GM12801 (cell line): ENCODE measurements around the gene VPS54.

Experiments used
- CTCF ChIP-seq: IDR thresholded peaks from one replicate; pipeline ENCODE4 v1.5.1; 2011; ENCODE audit warnings: control low read depth; ENCODE audit not compliant: insufficient read length; ENCODE audit errors: extremely low read depth

VPS54 gene

GRCh38 chr2:63999049-63999448 is 20.2 kb downstream of the VPS54 start:
- TF ChIP-seq CTCF = no peak

- no peak for TF ChIP-seq CTCF
Observed at GRCh38 chr2:63993871-63994270, 25.4 kb downstream of the VPS54 start.

- no peak for TF ChIP-seq CTCF
Observed at GRCh38 chr2:63992061-63992685, 27.1 kb downstream of the VPS54 start.

GRCh38 chr2:63990072-63990471 is 29.2 kb downstream of the VPS54 start:
- no peak for TF ChIP-seq CTCF

GRCh38 chr2:63984606-63985359 is 34.4 kb downstream of the VPS54 start:
- no peak for TF ChIP-seq CTCF

- TF ChIP-seq CTCF = no peak
Observed at GRCh38 chr2:63983986-63984605, 35.1 kb downstream of the VPS54 start.

- TF ChIP-seq CTCF = no peak
Observed at GRCh38 chr2:63982335-63982734, 36.9 kb downstream of the VPS54 start.
